Astrocyte of the spinal cord (primary cell): Measurements from ENCODE around the gene TC2N.

Source experiments
- DNase-seq: peaks from one replicate; pipeline ENCODE4 v3.0.0; 2011; ENCODE audit warnings: low read depth, low spot score
- H3K4me3 ChIP-seq: 2 replicates; pipeline ENCODE4 v1.5.1; 2011; ENCODE audit warnings: low read depth, mild to moderate bottlenecking, low read length, moderate library complexity
- in situ Hi-C: cut with HindIII; loops from 2 replicates; pipeline ENCODE4 v1.10.0; 2017; ENCODE audit warnings: low sequenced_read_pairs
- TF ChIP-seq, protein P1 (sequence below): IDR thresholded peaks from 2 replicates; pipeline ENCODE4 v1.5.1; 2012; ENCODE audit warnings: low read depth, mild to moderate bottlenecking, low read length, inconsistent platforms

Gene TC2N

DNA sequence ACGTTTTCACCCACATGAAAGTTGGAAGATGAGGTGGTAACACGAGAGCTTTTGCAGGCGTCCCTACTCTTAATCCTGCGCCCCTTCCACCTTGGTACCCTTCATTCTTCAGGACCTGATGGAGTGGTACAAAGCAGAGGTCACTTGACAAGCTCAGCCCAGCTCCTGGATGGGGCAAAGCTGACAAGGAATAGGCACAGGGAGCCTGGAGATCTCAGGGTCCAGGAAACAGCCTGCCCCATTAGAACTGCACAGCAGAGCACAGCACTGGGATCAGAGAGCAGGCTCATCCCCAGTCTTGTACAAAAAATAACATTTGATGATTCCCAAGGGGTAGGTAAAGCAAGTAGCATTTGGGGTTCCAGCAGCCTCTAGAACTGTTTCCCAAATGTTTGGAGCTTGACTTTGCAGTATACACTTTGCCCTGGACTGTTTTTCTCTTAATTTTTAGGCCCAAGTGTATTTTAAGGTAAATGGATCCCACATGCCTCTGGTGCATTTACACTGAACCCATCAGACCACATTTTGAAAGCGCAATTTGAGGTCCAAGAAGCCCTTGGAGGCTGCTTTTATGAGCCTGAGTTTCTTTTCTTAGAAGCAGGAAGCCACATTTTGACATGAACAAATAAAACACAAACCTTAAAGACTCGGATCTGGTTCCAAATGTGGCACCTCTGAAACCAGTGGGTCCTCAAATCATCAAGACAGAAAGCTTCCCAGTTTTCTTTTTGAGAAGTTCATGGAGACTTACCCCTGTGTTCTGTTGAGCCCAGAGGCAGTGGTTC is 633 bp downstream of the TC2N start:
- in situ Hi-C loops: no loop called here
- TF ChIP-seq, protein P1, sequence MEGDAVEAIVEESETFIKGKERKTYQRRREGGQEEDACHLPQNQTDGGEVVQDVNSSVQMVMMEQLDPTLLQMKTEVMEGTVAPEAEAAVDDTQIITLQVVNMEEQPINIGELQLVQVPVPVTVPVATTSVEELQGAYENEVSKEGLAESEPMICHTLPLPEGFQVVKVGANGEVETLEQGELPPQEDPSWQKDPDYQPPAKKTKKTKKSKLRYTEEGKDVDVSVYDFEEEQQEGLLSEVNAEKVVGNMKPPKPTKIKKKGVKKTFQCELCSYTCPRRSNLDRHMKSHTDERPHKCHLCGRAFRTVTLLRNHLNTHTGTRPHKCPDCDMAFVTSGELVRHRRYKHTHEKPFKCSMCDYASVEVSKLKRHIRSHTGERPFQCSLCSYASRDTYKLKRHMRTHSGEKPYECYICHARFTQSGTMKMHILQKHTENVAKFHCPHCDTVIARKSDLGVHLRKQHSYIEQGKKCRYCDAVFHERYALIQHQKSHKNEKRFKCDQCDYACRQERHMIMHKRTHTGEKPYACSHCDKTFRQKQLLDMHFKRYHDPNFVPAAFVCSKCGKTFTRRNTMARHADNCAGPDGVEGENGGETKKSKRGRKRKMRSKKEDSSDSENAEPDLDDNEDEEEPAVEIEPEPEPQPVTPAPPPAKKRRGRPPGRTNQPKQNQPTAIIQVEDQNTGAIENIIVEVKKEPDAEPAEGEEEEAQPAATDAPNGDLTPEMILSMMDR: no peak
- H3K4me3 ChIP-seq: no peak overlapping the region
- no peak for DNase-seq

DNA sequence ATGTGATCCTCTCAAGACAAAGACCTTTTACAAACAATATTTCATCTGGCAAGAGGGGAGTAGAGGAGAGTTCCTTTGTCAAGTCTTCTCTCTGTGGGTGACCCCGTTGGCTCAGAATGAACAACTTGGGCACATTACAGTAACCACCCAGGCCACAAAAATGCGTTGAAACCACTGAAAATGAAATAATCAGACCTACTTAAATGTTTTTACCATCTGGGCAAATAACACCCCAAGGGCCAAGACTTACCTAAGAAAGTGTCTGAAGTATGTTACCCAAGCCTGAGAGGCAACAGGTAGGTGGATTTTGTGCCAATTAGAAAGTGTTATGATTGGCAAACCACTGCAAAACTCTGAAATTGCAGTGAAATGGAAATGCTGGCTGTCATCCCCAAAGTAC is 1.3 kb downstream of the TC2N start:
- peak; percentile 73 for DNase-seq
- in situ Hi-C loops: no loop called here
- H3K4me3 ChIP-seq: no peak overlapping the region
- TF ChIP-seq, protein P1: no peak

DNA sequence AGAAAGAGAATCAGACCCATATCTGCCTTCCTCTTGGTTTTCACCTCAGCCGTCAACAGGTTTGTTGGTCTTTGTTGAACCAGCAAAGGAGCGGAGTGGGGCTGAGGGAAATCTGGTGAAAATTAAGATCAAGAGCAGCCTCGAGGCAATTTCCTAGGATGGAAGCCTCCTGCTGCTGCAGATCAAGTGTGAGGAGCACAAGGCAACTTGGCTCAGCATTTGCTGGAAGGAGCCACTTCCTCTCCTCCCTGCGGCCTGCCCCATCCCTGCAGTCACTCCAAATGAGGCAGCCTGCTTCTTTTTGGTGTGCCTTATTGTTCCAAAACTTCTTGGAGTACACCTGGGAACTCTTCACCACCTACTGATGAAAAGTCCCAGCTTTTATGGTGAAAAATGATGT is 4.9 kb downstream of the TC2N start:
- in situ Hi-C loops: no loop called here
- no peak overlapping the region for H3K4me3 ChIP-seq
- TF ChIP-seq, protein P1: no peak
- DNase-seq: no peak

DNA sequence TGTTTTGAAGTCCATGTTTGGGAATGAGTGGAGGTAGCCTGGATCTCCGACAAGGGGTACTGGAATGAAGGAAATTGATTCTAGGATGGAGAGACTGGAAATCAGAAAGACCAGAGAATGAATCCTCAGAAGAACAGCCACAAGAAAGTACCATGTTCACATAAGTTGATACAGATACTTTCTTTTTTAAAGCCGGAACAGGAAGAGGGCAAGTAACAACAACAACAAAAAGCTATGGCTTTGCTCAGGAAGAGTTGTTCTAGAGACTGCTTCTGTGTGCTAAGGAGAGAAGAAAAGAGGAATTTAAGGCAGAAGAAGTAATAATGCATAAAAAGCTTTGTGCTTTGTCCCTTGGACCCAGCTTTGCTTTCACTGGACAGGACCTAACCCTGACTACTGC is 6.2 kb downstream of the TC2N start:
- no peak for DNase-seq
- no peak overlapping the region for H3K4me3 ChIP-seq
- in situ Hi-C loops: no loop called here
- TF ChIP-seq, protein P1: no peak

DNA sequence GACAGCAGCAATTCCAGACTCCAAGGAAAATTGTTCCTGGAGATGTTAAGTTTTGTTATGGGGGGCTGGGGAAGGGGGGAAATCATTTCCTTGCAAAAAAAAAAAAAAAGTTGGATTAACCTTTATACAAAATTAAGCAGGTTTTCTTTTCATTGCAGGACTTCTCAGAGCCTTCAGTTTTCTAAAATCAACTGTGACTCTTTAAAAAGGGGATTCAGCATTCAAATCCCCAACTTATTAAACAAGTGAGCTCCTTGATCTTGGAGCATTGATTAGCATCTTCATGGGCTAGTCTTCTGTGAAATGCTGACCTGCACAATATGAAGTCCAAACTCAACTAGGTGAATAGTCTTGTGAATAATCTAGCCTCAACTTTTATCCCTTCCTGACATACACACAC is 7.1 kb downstream of the TC2N start:
- in situ Hi-C loops: no loop called here

DNA sequence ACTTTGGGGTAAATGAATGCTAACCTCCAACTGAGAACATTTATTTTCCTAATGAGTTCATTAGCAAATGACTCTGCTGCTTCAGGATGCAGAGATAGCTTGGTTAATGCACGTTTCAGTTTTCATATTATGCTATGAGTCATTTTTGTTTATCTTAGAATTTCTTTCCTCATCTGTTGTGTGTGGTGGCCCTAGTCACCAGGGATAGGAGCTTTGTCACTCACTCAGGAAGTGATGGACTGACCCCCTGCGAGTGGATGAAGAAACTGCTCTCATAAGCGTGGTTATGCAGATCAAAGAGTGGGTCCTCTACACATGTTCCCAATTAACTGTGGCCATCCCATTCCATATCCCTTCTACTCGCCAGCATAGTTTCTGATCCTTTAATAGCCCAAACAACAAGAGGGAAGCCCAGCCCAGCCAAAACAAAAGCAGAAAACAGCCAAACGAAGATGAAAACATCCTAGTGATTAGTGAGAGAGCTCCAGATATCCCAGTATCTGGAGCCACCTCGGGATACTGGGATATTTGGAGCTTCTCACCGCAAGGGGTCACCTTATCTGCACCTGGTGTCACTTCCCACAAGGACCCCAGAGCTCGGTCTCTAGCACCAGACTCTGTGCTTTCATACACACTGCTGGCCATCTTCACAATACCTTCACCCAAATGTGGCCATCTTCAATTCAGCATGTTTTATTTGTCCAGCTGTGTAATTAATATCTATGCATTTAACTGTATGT is 8.6 kb downstream of the TC2N start:
- in situ Hi-C loops: no loop called here
- no peak overlapping the region for H3K4me3 ChIP-seq
- DNase-seq: peak; percentile 44
- TF ChIP-seq, protein P1: no peak

More for the DNA sequence above, 7.1 kb downstream of the TC2N start:
- DNase-seq: no peak
- TF ChIP-seq, protein P1: no peak
- no peak overlapping the region for H3K4me3 ChIP-seq
